HG03159 (cell line): ENCODE data around the gene MBD2.
"Not testable (repeated sequence)": the region's sequence is repeated elsewhere in the genome, so short reads cannot be mapped to it uniquely, and the experiment has no call there.

Experiments
- ATAC-seq: cut with Tn5 transposase; IDR thresholded peaks from one replicate; pipeline ENCODE4 v1.9.1; 2021; ENCODE audit warnings: mild to moderate bottlenecking, moderate library complexity; ENCODE audit not compliant: unreplicated experiment

Gene MBD2

GRCh38 chr18:54155412-54155811, 69.1 kb downstream of the MBD2 start:
- no peak for ATAC-seq

GRCh38 chr18:54154231-54154630, 70.2 kb downstream of the MBD2 start:
- ATAC-seq = no peak

GRCh38 chr18:54151376-54151775, 73.1 kb downstream of the MBD2 start:
- no peak for ATAC-seq

GRCh38 chr18:54150226-54150625, 74.2 kb downstream of the MBD2 start:
- ATAC-seq = no peak

- ATAC-seq = peak; percentile 56
Observed at GRCh38 chr18:54149078-54149697, 75.3 kb downstream of the MBD2 start.

DNA sequence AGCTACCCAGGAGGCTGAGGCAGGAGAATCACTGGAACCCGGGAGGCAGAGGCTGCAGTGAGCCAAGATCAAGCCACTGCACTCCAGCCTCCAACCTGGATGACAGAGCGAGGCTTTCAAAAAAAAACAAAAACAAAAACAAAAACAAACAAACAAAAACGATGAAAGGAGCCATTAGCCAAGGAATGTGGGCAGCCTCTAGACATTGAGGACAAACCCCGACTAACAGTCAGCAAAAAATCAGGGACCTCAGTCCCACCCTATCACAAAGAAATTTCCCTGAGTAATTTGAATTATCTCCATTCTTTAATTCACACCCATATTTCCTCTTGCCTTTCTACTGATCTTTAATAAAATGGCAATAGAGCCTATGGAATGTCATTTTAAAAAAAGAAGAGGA, 75.8 kb downstream of the MBD2 start:
- ATAC-seq = no peak

DNA sequence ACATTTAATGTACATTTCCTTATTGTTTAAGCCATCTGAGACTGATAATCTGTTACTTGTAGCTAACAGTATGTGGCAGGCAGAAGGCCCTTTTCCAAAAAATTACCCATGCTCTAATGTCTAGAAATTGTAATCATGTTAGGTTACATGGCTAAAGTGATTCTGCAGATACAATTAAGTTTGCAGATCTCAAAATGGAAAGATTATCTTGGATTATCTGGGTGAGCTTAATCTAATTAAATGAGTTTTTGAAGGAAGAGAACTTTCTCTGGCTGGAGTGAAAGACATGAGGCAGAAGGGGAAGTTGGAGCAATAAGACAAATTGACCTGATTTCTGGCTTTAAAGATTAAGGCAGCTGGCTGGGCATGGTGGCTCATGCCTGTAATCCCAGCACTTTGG, 76.3 kb downstream of the MBD2 start:
- ATAC-seq = no peak

DNA sequence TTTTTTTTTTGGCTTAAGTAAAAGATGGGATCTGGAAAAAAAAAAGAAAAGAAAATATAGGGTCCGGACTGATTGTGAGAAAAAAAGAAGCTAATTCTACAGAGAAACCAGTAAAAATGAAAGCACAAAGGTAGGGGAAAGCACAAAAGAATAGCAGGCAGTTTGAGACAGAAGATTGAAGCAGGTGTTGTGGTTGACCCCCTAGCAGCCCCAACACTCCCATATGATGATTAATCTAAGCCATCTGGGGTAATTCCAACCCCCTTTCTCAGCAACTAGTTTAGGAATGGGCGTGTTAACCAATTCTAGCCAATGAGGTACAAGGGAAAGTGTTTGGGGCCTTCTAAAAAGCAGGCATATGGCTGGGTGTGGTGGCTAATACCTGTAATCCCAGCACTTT, 77.0 kb downstream of the MBD2 start:
- ATAC-seq = peak; percentile 83

- no peak for ATAC-seq
Observed at GRCh38 chr18:54141041-54141608, 83.3 kb downstream of the MBD2 start.

GRCh38 chr18:54140641-54141040, 83.8 kb downstream of the MBD2 start:
- no peak for ATAC-seq

- ATAC-seq = no peak
Observed at GRCh38 chr18:54135216-54135615, 89.3 kb downstream of the MBD2 start.

GRCh38 chr18:54134053-54134452, 90.4 kb downstream of the MBD2 start:
- ATAC-seq = no peak

- ATAC-seq = no peak
Observed at GRCh38 chr18:54130631-54131030, 93.8 kb downstream of the MBD2 start.

DNA sequence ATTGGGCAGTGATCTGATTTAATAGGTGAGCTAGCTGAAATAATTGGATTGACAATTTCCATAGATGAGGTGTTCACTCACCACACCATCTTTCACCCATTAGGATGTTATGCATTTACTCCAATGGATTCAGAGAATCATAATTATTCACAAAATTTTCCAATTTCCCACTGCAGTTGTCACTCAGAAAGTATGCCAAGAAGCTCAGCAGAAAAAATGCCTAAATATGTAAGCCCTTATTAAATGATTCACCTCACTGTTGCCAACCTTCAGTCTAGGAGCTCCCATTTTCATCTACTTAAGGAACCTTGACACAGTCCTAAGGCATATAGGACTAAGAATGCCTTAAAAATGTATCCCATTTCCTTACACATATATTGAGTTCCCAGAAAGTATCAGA, 94.3 kb downstream of the MBD2 start:
- ATAC-seq = no peak

DNA sequence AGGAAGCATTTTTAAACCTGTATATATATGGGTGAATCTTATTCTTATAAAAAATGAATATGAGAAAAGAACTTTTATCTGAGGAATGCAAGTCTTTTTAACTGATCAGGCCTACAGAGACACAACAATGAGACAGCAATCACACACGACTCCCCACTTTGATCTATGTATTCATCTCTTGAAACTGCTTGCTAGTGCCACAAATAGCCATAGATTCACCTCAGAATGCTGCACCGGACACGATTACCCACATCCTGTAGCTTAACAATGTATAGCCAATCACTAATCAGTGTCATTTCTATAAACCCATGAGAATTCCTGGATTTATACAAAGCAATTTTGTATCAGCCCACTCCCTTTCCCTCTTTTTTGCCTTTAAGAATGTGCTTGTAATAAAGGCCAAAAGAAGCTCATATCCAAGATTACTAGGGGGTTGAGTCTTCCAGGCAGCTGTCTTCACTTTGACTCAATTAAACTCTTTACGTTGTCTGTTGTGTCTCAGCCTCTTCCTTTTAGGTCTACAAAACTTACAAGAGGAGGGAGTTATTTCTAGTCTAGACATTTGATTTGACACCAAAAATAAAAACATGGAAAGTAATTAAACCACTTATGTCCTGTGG, 94.9 kb downstream of the MBD2 start:
- ATAC-seq = no peak

DNA sequence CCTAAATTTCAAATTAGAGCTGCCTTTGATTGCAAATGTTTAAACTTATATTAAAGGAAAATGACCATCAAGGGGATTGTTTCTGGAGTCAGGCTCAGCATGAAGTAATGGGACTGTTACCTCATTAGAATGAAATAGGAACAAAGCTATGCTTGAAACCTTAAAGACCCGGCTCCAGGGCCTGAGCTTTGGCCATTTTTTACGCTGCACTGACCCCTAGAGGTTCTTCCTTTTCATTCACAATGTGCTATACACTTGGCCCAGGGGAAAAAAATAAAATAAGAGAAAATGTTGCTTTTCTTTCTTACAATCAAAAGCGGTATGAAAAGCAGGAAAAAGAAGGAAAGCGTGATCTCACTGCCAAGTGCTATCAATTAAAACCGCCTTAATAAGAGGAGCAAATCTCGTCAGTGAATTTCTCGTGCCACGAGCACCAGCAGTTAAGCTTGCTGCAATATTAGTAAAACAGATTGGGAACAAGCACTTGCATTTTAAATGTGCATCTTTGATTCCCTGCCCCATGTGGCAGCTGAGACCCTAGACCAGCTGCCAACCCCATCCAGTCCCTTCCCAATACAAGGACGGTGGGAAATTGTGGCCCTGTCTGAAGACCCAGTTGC, 96.6 kb downstream of the MBD2 start:
- ATAC-seq = peak; percentile 87

- ATAC-seq = no peak
Observed at GRCh38 chr18:54125429-54125828, 99.0 kb downstream of the MBD2 start.

GRCh38 chr18:54123720-54124440, 100.6 kb downstream of the MBD2 start:
- ATAC-seq = not testable (repeated sequence)

DNA sequence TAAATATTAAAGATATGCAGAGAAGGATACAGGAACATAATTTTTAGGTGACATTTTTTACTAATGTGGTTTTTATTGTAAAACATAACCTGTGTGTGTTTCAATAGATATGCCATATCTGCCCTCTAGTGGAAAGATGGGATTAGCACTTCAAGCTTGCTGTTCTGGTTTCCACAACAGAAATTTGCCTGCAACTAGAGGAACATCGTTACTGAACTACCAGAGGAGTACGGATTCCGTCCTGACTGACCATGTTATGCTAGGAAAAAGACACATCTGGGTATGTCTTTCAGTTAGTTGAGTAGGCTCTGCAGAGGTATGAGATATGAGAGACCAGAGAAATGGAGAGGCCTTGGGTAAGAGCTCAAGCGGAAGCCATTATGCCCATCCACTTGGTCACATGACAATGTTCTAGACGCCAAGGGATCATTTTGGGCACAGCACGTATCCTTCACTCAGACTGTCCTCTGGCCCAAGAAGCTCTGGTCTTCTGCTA, 104.9 kb downstream of the MBD2 start:
- peak; percentile 94 for ATAC-seq

DNA sequence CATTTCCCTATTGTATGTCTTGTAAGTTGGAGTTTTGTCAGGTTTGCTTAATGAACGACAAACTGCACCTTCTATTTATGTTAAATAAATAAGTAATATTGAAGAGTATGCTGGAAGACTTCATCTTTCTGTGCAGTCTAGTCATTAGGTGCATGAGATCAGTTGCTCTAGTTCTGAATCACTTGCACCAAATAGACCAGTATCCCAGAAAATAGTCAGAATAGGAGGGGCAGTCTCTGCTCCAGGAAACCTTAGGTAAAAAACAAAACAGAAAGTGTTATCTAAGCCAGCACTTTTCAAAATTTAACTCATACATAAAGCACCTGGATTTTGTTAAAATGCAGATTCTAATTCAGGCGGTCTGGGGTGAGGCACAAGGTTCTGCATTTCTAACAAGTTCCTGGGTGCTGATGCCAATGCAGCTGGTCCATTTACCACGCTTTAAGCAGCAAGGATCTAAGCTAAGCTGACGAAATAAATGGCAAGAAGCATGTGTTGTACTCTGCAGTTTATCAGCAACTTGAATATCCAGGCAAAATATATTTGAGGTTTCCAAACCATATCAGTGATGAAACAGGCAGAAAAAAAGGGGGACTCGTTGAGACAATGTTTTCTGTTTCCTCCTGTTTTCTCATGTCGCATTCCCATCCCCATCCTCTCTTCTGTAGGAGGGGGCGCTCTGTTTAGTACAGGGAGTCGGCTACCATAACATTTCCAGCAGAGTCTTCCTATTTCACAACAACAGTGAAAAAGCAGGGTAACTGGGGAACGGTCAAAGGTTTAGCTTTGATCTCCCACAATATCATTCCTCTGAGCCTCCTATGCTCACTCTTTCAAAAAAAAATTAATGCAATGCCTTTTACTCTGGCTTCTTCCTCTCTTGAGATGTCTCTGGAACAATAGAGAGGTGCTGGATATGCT, 106.4 kb downstream of the MBD2 start:
- ATAC-seq = no peak
